K562 (cell line): ENCODE measurements around the gene ATL1. TPM values are rescaled to one million over a fixed set of nuclear protein-coding genes. Genes with fewer than 3 reads are reported as not detected.

Experiments
- ATAC-seq: fragments of 200-7000 bp; cut with Tn5 transposase; 3 replicates; pipeline ENCODE4 v1.9.1; 2020; ENCODE audit warnings: moderate library complexity
- BruUV-seq: library from RNA; stranded (reverse); fragments of 400-500 nt; replicated peaks from 2 replicates; lab custom pipeline; 2021; lab: Mats Ljungman, UMichigan
- CTCF ChIA-PET: fragments of 300-600 bp; formaldehyde crosslinking; extraction: SDS; loops from one replicate; lab custom pipeline; 2021; ENCODE audit warnings: low intra/inter-chr PET ratio; lab: Yijun Ruan, JAX
- POLR2A ChIA-PET: fragments of 300-600, 350-650 bp; sonication (Branson Sonifier 250); formaldehyde crosslinking; extraction: SDS; loops from one replicate; lab custom pipeline; 2021; ENCODE audit warnings: antibody characterized with exemption, inconsistent platforms; lab: Yijun Ruan, JAX
- DNase-seq, 4 experiments: peaks; one replicate each; pipeline versions ENCODE4 v3.0.0 to v3.0.0-alpha.2; 2011 to 2018; ENCODE audit warnings: low spot score in 3 of 4, mixed read lengths in 3 of 4; ENCODE audit errors: extremely low read depth in 1 of 4
- FAIRE-seq: peaks from 2 replicates; lab custom pipeline; 2011; peaks lifted over from hg19 to GRCh38; lab: Jason Lieb, UNC
- H2AFZ ChIP-seq: 2 replicates; pipeline ENCODE4 v1.6.0; 2011; ENCODE audit warnings: low read depth, low read length, control low read depth, inconsistent platforms
- H3K27ac ChIP-seq: fragments of 200-600 bp; 3 replicates; pipeline ENCODE4 v1.8.0; 2011; ENCODE audit warnings: low read depth, mild to moderate bottlenecking, control low read depth, inconsistent platforms, low read length, moderate library complexity, mixed read lengths; ENCODE audit errors: extremely low read depth
- H3K27me3 ChIP-seq, 2 experiments: fragments of 300-600 bp in 1 of 2; 2 replicates in 1 of 2; 3 replicates in 1 of 2; pipeline versions ENCODE4 v1.6.0 to v1.8.0; 2011; ENCODE audit warnings: inconsistent platforms in 2 of 2, low read length in 2 of 2, mild to moderate bottlenecking in 1 of 2, mixed read lengths in 1 of 2, moderate library complexity in 1 of 2; ENCODE audit not compliant: control insufficient read depth in 2 of 2, insufficient read depth in 2 of 2
- H3K36me3 ChIP-seq: fragments of 300-600 bp; 3 replicates; pipeline ENCODE4 v1.8.0; 2011; ENCODE audit warnings: mild to moderate bottlenecking, low read length, inconsistent platforms; ENCODE audit not compliant: control insufficient read depth, insufficient read depth
- H3K4me1 ChIP-seq, 2 experiments: fragments of 200-600 bp in 1 of 2; replicated peaks in 1 of 2; 2 replicates in 1 of 2; 3 replicates in 1 of 2; pipeline versions ENCODE4 v1.5.1 to v1.8.0; 2011; ENCODE audit warnings: inconsistent platforms in 2 of 2, low read length in 2 of 2, mild to moderate bottlenecking in 1 of 2, mixed read lengths in 1 of 2, moderate library complexity in 1 of 2; ENCODE audit not compliant: control insufficient read depth in 2 of 2, insufficient read depth in 2 of 2
- H3K4me2 ChIP-seq: 2 replicates; pipeline ENCODE4 v1.6.1; 2011; ENCODE audit warnings: low read length, control low read depth, inconsistent platforms, mixed read lengths; ENCODE audit not compliant: insufficient read depth
- H3K4me3 ChIP-seq: fragments of 200-600 bp; sonication (generic), shearing (Covaris generic); 2 replicates; pipeline ENCODE4 v1.5.1; 2016; ENCODE audit warnings: control low read depth, inconsistent platforms
- H3K79me2 ChIP-seq: fragments of 200-600 bp; 3 replicates; pipeline ENCODE4 v1.8.0; 2011; ENCODE audit warnings: low read length, inconsistent platforms; ENCODE audit not compliant: control insufficient read depth, insufficient read depth
- H3K9ac ChIP-seq, 2 experiments: 2 replicates each; pipeline versions ENCODE4 v1.6.0 to v1.6.1; 2011; ENCODE audit warnings: low read depth in 2 of 2, low read length in 2 of 2, control low read depth in 1 of 2, inconsistent platforms in 1 of 2, mild to moderate bottlenecking in 1 of 2, mixed read lengths in 1 of 2; ENCODE audit not compliant: insufficient read depth in 1 of 2
- H3K9me1 ChIP-seq: one replicate; pipeline ENCODE4 v1.6.0; 2011; ENCODE audit warnings: inconsistent platforms, mild to moderate bottlenecking, low read length, moderate library complexity; ENCODE audit not compliant: control insufficient read depth, insufficient read depth
- H3K9me3 ChIP-seq: replicated peaks from 2 replicates; pipeline ENCODE4 v1.5.1; 2011; ENCODE audit warnings: low read depth, low read length, inconsistent platforms; ENCODE audit not compliant: control insufficient read depth, insufficient read depth
- H4K20me1 ChIP-seq: replicated peaks from 2 replicates; pipeline ENCODE4 v1.6.1; 2011; ENCODE audit warnings: low read length, inconsistent platforms, mixed read lengths; ENCODE audit not compliant: control insufficient read depth, insufficient read depth
- DACH1 ChIP-seq: fragments of 450-650 bp; IDR thresholded peaks from 2 replicates; pipeline ENCODE4 v1.6.1; 2018; ENCODE audit not compliant: partially characterized antibody
- ELF2 ChIP-seq: fragments of 250-450 bp; sonication (Bioruptor Pico); IDR thresholded peaks from 2 replicates; pipeline ENCODE4 v1.5.0; 2021; ENCODE audit warnings: mild to moderate bottlenecking
- EP300 ChIP-seq: IDR thresholded peaks from 2 replicates; pipeline ENCODE4 v1.6.1; 2012; ENCODE audit warnings: low read length, improper control_type of control experiment
- ESRRB ChIP-seq: fragments of 250-450 bp; sonication (Bioruptor Pico); IDR thresholded peaks from 2 replicates; pipeline ENCODE4 v1.5.0; 2020; ENCODE audit warnings: mild to moderate bottlenecking, moderate library complexity, borderline replicate concordance
- MAFF ChIP-seq: IDR thresholded peaks from 2 replicates; pipeline ENCODE4 v1.6.1; 2012; ENCODE audit warnings: low read length, improper control_type of control experiment
- SPI1 ChIP-seq: IDR thresholded peaks from 2 replicates; pipeline ENCODE4 v1.6.1; 2011; ENCODE audit warnings: low read depth, low read length, control low read depth, borderline replicate concordance
- STAT5A ChIP-seq: IDR thresholded peaks from 2 replicates; pipeline ENCODE4 v1.6.1; 2012; ENCODE audit warnings: low read length, inconsistent platforms, borderline replicate concordance
- TAL1 ChIP-seq: fragments of 450-650 bp; IDR thresholded peaks from 2 replicates; pipeline ENCODE4 v1.6.1; 2016; ENCODE audit warnings: mild to moderate bottlenecking
- THRB ChIP-seq: fragments of 450-650 bp; formaldehyde crosslinking; conservative IDR thresholded peaks from 2 replicates; pipeline ENCODE4 v1.4.0; 2022; ENCODE audit warnings: mild to moderate bottlenecking, missing genetic modification characterization
- ZC3H8 ChIP-seq: fragments of 450-650 bp; IDR thresholded peaks from 2 replicates; pipeline ENCODE4 v1.6.1; 2017
- WGBS: fragments of 100-300 bp; shearing (Covaris generic); methylation state at CpG from one replicate; pipeline ENCODE4 v1.1.6; 2016; ENCODE audit warnings: low coverage, mixed read lengths; ENCODE audit not compliant: insufficient coverage; ENCODE audit errors: missing lambda C conversion rate; 5-methylcytosine and 5-hydroxymethylcytosine counted together
- in situ Hi-C: fragments of 300-500 bp; cut with MboI; formaldehyde crosslinking; loops from 4 replicates; pipeline ENCODE4 v1.15.0; 2018; ENCODE audit warnings: inconsistent platforms, mixed read lengths
- intact Hi-C: fragments of 100-400 bp; cut with micrococcal nuclease; formaldehyde crosslinking; loops from 2 replicates; pipeline ENCODE4 v1.14.2; 2022
- polyA plus RNA-seq, 8 experiments: library from polyadenylated mRNA; depleted of rRNA in 4 of 8; stranded (reverse) in 5 of 8; unstranded in 3 of 8; fragments of >200 nt; fragmentation: Nextera tagmentation in 2 of 8; fragmentation: Illumina TruSeq in 1 of 8; extraction: Ambion mirVana in 2 of 8; extraction: Trizol in 1 of 8; gene quantifications; 2 replicates each; pipeline versions ENCODE4 v1.2.1 to v1.2.3, GENCODE V29; 2011 to 2014; ENCODE audit warnings: inconsistent platforms in 1 of 8, missing spikeins in 1 of 8
- total RNA-seq, 7 experiments: library from RNA; depleted of rRNA in 6 of 7; stranded (reverse); fragments of >200 nt in 6 of 7; fragmentation: Illumina TruSeq in 2 of 7; extraction: Trizol in 2 of 7; gene quantifications; 2 replicates each; pipeline versions ENCODE4 v1.2.1 to v1.2.3, GENCODE V29; 2011 to 2021; ENCODE audit warnings: low replicate concordance in 1 of 7

Gene ATL1
- total and polyA plus RNA-seq, 9 of the 15 experiments (the other 6 are each of a cell fraction or from before 2014, with no cell fraction given) = 0.04 to 0.16 (median 0.07) TPM; not detected in 4

GRCh38 chr14:50533241-50533705 is 26.7 kb upstream of the ATL1 start:
- DNase-seq = no peak
- no peaks in the 10 kb centered on the region for H3K27me3 ChIP-seq
- peaks cover 40% of the 10 kb centered on the region for H3K79me2 ChIP-seq
- no peak overlapping the region for H3K27ac ChIP-seq
- CTCF ChIA-PET = interaction anchor here (1.8 to 2.3 kb wide), 2 partner anchors 212 to 215 kb away, joined by 13 to 18 read pairs; no protein-coding TSS in a partner anchor
- H3K4me3 ChIP-seq = peak overlapping the region; percentile 66; the same call in 1 of the 2 replicates
- WGBS = 34% methylated on average over 5 of the region's 5 CpGs
- in situ Hi-C loops = loop anchor here (25.0 kb wide), 1 partner anchor 671 kb away; the partner anchor contains the start of gene NEMF
- H3K9me3 ChIP-seq = no peaks in the 10 kb centered on the region
- H3K36me3 ChIP-seq = peaks cover 11% of the 10 kb centered on the region; the same call in 2 of the 3 replicates
- peak overlapping the region; percentile 80 for H3K4me2 ChIP-seq
- peaks cover 12 to 14% of the 10 kb centered on the region in 2 experiments; a peak in 4 of 5 replicates for H3K4me1 ChIP-seq
- no TSS peak for BruUV-seq
- peak overlapping the region; percentile 73 to 95; a peak in 3 of 4 replicates for H3K9ac ChIP-seq
- FAIRE-seq = no peak
- peak; percentile 43; the same call in 1 of the 2 replicates for TF ChIP-seq SPI1
- no peak for TF ChIP-seq ZC3H8
- POLR2A ChIA-PET = interaction anchor here (0.7 to 1.4 kb wide), 3 partner anchors 213 to 629 kb away, joined by 3 to 4 read pairs (median 3); no protein-coding TSS in a partner anchor
- intact Hi-C loops = loop anchor here (5.0 to 10.0 kb wide), 3 partner anchors 136 to 668 kb away; partner anchors contain the start of genes CDKL1 and VCPKMT
- H3K9me1 ChIP-seq = no peaks in the 10 kb centered on the region
- ATAC-seq = no peak
- 0 out of 2 replicates have a peak, but pooled peaks cover 7% of the 10 kb centered on the region for H4K20me1 ChIP-seq
- H2AFZ ChIP-seq = peak overlapping the region; percentile 98

GRCh38 chr14:50533806-50534205 is 26.1 kb upstream of the ATL1 start:
- BruUV-seq = no TSS peak
- Histone ChIP-seq H3K4me1 (peaks cover 12 to 14% of the 10 kb centered on the region in 2 experiments; a peak in 4 of 5 replicates), H3K4me3 (no peak overlapping the region), H3K27ac (no peak overlapping the region), H3K9me3 (no peaks in the 10 kb centered on the region), H2AFZ (no peak overlapping the region), H3K9ac (no peak overlapping the region), H4K20me1 (0 out of 2 replicates have a peak, but pooled peaks cover 7% of the 10 kb centered on the region), H3K4me2 (no peak overlapping the region), H3K79me2 (peaks cover 35% of the 10 kb centered on the region), H3K27me3 (no peaks in the 10 kb centered on the region), H3K9me1 (no peaks in the 10 kb centered on the region), H3K36me3 (peaks cover 7% of the 10 kb centered on the region; the same call in 1 of the 3 replicates)
- CTCF ChIA-PET = interaction anchor here (2.3 kb wide), 1 partner anchor 213 kb away, joined by 13 read pairs; no protein-coding TSS in a partner anchor
- ATAC-seq (no peak), DNase-seq (no peak), FAIRE-seq (no peak)
- WGBS = 77% methylated on average over 3 of the region's 3 CpGs
- POLR2A ChIA-PET = interaction anchor here (0.7 to 1.4 kb wide), 2 partner anchors 213 to 216 kb away, joined by 3 to 4 read pairs; no protein-coding TSS in a partner anchor
- TF ChIP-seq DACH1 = no peak
- TF ChIP-seq EP300 = no peak
- TF ChIP-seq MAFF = no peak
- no peak for TF ChIP-seq TAL1
- no peak for TF ChIP-seq STAT5A
- TF ChIP-seq ELF2 (CRISPR knock-in tag) = no peak
- TF ChIP-seq ESRRB (CRISPR knock-in tag) = no peak
- TF ChIP-seq THRB (CRISPR knock-in tag) = no peak
- intact Hi-C loops (loop anchor here (5.0 to 10.0 kb wide), 3 partner anchors 137 to 669 kb away; partner anchors contain the start of genes CDKL1 and VCPKMT), in situ Hi-C loops (loop anchor here (25.0 kb wide), 1 partner anchor 672 kb away; the partner anchor contains the start of gene NEMF)
